Thyroid gland (tissue), 4 donors: Measurements from ENCODE around the gene CYP2W1.

ENCODE experiments used
- CTCF ChIP-seq, 6 experiments: fragments of 200-600 bp in 3 of 6; fragments of 450-650 bp in 3 of 6; sonication (generic) in 3 of 6; IDR thresholded peaks; one replicate each; pipeline ENCODE4 v1.5.1; 2016 to 2019; ENCODE audit warnings: antibody characterized with exemption in 6 of 6, mild to moderate bottlenecking in 2 of 6, inconsistent platforms in 1 of 6, moderate library complexity in 1 of 6
- POLR2A ChIP-seq, 2 donors: fragments of 450-650 bp; IDR thresholded peaks; one replicate each; pipeline ENCODE4 v1.6.1; 2017; ENCODE audit warnings: antibody characterized with exemption in 2 of 2, mild to moderate bottlenecking in 2 of 2, moderate library complexity in 1 of 2

DNA sequence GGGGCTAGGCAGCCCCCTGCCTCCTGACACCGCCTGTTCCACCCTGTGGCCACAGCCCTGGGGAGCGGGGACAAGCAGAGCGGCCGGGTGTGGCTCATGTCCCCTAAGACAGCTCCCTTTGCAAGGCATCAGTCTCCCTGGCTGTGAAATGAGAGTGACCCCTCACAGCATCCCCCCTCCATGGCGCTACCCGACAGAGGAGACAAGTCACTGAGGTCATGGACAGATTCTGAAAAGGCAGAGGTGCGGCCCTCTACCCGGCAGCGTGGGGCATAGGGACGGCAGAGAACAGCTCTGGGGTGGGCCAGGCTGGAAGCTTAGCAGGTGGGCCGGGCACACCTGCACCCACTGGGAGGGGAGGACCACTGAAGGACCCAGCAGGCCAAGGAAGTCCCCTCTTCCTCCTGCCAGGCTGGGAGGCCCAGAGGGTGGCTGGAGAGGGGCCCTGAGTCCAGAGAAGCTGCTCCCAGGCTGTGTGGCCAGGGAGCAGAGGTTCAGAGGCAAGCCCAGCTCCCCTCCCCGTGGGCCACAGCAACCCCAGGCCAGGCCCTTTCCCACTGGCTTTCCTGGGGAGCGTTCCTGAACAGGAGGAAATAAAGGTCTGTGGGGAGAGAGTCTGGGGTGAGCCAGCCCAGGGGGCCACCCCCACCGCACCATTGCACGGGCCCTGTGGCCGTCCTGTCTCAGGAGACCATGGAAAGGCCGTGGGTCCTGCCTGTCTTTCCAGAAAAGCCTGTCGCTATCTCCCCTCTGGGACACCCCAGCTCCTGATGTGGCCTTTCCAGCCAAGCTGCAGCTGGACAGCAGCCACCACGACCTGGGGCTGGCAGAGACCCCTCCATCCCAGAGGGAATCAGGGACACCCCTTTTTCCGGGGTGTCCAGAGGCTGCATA is 30.2 kb upstream of the CYP2W1 start:
- TF ChIP-seq CTCF (IDR thresholded peaks at IDR 0.05) (no peak), POLR2A (IDR thresholded peaks at IDR 0.05) (no peak)
